ACHN (cell line): Measurements from ENCODE around the gene ITGAE.
"Not testable (repeated sequence)": the region's sequence is repeated elsewhere in the genome, so short reads cannot be mapped to it uniquely, and the experiment has no call there.

Source experiments
- DNase-seq: peaks from one replicate; pipeline ENCODE4 v3.0.0-alpha.2; 2015
- in situ Hi-C: cut with HindIII; loops from 2 replicates; pipeline ENCODE4 v1.10.0; 2017; ENCODE audit warnings: low sequenced_read_pairs, low pct_ligation_motif_present, low pct_unique_long_range_greater_than_20kb

ITGAE gene

DNA sequence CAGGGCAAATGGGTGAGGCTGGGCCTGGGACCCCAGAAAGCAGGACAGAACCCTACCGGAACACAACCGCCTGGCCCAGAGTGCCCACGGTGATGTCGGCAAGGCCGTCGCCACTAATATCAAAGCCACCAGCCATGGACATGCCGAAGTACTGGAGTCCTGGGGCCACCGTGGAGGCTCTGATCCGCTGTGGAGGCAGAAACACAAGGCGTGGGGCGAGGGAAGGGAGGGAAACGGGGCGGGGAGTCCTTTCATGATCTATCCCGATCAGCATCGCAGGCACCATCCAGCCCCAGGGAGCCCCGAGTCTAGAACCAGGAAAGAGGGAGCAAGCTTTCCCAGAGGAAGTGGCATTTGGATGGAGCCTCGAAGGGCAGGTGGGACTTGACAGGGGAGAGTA is 50.7 kb downstream of the ITGAE start:
- in situ Hi-C loops: no loop called here
- DNase-seq: no peak

- in situ Hi-C loops: loop anchor here (10.0 kb wide), 1 partner anchor 56 kb away; the partner anchor contains the start of gene ITGAE
- DNase-seq: no peak
Observed at GRCh38 chr17:3748576-3748975, 52.4 kb downstream of the ITGAE start.

DNA sequence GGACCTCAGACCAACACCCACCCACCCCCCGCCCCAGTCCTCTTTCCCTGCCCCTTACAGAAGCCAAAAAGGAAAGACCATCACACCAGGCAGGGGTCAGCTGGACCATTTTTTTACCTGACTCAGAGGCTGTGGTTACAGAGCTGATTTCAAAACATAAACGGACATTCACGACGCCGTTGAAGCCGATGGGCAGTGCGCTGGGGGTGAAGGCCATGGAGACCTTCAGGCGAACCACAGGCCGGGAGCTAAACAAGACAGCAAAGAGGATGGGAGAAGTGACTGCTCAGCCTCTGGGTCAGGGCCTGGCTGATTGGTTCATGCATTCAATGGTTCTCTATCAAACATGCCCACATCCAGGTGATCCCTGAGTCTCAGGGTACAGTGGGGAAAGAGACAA is 53.2 kb downstream of the ITGAE start:
- no peak for DNase-seq
- in situ Hi-C loops: loop anchor here (10.0 kb wide), 1 partner anchor 57 kb away; the partner anchor contains the start of gene ITGAE

- DNase-seq: no peak
- in situ Hi-C loops: loop anchor here (10.0 kb wide), 1 partner anchor 60 kb away; the partner anchor contains the start of gene ITGAE
Observed at GRCh38 chr17:3745071-3745470, 55.9 kb downstream of the ITGAE start.

- DNase-seq: no peak
- in situ Hi-C loops: loop anchor here (10.0 kb wide), 1 partner anchor 61 kb away; the partner anchor contains the start of gene ITGAE
Observed at GRCh38 chr17:3744014-3744413, 57.0 kb downstream of the ITGAE start.

DNA sequence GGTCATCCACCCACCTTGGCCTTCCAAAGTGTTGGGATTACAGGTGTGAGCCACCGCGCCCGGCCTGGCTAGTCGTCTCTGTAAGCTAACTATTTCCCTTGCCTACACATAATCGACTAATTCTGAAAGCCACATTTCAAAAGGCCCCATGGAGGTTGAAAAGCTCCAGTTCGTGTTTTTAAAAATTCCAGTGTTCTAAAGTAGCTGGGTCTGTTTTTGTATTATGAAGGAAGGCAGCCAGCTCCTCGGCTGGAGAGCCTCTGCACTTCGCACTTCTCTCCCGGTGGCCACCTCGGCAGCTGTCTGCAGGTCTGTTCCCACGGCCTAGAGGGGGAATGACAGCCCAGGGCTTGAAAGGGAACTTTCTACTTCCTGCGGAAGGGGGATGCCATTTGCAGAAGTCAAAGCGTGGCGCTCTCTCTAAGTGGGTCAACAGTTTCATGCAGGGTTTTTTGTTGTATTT is 60.3 kb downstream of the ITGAE start:
- in situ Hi-C loops: loop anchor here (10.0 kb wide), 1 partner anchor 64 kb away; the partner anchor contains the start of gene ITGAE
- no peak for DNase-seq

- in situ Hi-C loops: loop anchor here (10.0 kb wide), 1 partner anchor 65 kb away; the partner anchor contains the start of gene ITGAE
- no peak for DNase-seq
Observed at GRCh38 chr17:3739422-3740124, 61.4 kb downstream of the ITGAE start.

- in situ Hi-C loops: no loop called here
- peak; percentile 15 for DNase-seq
Observed at GRCh38 chr17:3738562-3739295, 62.3 kb downstream of the ITGAE start.

DNA sequence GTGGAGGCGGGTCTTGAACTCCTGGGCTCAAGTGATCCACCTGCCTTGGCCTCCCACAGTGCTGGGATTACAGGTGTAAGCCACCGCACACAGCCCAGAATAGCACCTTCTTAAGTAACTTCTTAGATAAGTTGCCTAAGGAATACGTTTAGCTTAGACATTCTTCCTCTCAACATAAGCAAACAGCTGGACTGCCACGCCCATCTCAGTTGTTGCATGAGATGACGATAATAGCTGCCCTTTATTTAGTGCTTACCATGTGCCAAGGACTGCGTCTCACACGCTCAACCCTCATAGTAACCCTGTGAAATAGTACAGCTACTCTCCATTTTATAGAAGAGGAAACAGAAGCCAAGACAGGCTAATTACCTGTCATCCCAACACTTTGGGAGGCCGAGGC is 65.5 kb downstream of the ITGAE start:
- DNase-seq: no peak
- in situ Hi-C loops: no loop called here

DNA sequence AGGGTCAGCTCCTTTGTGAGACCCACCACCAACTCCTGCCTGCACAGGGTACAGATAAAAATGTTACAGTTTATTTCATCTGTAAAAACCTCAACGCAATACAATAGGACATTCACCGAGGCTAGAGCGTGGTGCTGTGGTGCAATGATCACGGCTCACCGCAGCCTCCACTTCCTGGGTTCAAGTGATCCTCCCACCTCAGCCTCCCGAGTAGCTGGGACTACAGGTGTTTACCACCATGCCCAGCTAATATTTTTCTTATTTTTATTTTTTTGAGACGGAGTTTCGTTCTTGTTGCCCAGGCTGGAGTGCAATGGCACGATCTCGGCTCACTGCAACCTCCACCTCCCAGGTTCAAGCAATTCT is 66.1 kb downstream of the ITGAE start:
- DNase-seq, in situ Hi-C loops: not testable (repeated sequence)

DNA sequence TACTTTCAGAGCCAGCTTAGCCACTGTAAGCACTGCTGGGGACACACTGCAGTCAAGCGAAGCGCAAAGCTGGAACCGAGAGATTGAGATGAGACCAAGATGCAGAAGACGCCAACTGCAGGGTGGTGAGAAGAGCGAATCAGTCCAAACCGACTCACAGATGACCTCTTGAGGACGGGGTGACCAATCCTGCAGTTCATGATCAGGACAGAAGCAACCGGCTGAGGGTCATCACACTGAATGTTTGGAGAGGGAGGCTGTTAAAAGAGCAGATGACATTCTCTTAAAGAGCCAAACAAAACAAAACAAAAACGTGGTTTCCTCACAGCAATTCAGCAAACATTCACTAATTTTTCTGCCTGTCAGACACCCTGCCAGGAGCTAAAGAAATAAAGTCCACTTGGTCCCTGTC is 68.8 kb downstream of the ITGAE start:
- in situ Hi-C loops: no loop called here
- no peak for DNase-seq

GRCh38 chr17:3730881-3731429 is 70.0 kb downstream of the ITGAE start:
- DNase-seq: no peak
- in situ Hi-C loops: no loop called here

DNA sequence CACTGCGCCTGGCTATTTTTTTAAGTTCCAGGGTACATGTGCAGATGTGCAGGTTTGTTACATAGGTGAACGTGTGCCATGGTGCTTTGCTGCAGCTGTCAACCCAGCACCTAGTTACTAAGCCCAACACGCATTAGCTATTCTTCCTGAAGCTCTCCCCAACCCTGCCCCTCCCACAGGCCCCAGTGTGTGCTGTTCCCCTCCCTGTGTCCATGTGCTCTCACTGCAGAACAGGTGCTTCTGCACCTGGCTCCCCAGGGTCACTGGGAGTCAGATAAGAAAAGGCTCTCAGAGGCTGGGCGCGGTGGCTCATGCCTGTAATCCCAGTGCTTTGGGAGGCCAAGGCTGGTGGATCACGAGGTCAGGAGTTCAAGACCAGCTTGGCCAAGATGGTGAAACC is 71.1 kb downstream of the ITGAE start:
- in situ Hi-C loops: no loop called here
- DNase-seq: no peak

GRCh38 chr17:3728099-3728498 is 72.9 kb downstream of the ITGAE start:
- in situ Hi-C loops, DNase-seq: not testable (repeated sequence)

- DNase-seq: no peak
- in situ Hi-C loops: no loop called here
Observed at GRCh38 chr17:3727041-3727440, 73.9 kb downstream of the ITGAE start.

DNA sequence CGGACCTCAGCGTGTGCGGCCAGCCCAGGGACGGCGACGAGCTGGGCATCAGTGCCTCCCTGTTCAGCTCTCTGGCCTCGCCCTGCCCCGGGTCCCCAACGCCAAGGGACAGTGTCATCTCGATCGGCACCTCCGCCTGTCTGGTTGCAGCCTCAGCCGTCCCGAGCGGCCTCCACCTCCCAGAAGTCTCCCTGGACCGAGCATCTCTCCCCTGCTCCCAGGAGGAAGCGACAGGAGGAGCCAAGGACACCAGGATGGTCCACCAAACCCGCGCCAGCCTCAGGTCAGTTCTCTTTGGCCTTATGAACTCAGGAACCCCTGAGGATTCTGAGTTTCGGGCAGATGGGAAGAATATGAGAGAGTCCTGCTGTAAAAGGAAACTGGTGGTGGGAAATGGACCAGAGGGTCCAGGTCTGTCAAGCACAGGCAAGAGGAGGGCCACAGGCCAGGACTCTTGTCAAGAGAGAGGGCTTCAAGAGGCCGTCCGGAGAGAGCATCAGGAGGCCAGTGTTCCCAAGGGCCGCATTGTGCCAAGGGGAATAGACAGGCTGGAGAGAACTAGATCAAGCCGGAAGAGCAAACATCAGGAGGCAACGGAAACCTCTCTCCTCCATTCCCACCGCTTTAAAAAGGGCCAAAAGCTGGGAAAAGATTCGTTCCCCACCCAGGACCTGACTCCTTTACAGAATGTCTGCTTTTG is 76.5 kb downstream of the ITGAE start:
- in situ Hi-C loops: no loop called here
- no peak for DNase-seq

- in situ Hi-C loops: no loop called here
- DNase-seq: peak; percentile 96
Observed at GRCh38 chr17:3723556-3724377, 77.2 kb downstream of the ITGAE start, which contains the start of gene HASPIN. TSS of gene HASPIN (plus strand) at chr17:3723903. CDS start at chr17:3723936, 33 bp downstream.

- no peak for DNase-seq
- in situ Hi-C loops: no loop called here
Observed at GRCh38 chr17:3723188-3723555, 77.8 kb downstream of the ITGAE start.
